Adrenal gland (tissue), 12 donors: Measurements from ENCODE around the gene MFRP. TPM values are rescaled to one million over a fixed set of nuclear protein-coding genes. Genes with fewer than 3 reads are reported as not detected.

ENCODE experiments used
- DNase-seq, 7 donors: peaks; one replicate each; pipeline ENCODE4 v3.0.0-alpha.2; 2019 to 2020
- H3K27ac ChIP-seq, 5 donors: fragments of 200-600 bp; sonication (generic) in 4 of 5; 1 replicate in 3 of 5; 2 replicates in 2 of 5; pipeline versions ENCODE4 v1.5.1 to v1.8.0; 2016 to 2020; ENCODE audit warnings: mild to moderate bottlenecking in 1 of 5
- H3K27me3 ChIP-seq: fragments of 200-600 bp; 2 replicates; pipeline ENCODE4 v1.8.0; 2021
- H3K36me3 ChIP-seq, 2 donors: fragments of 200-600 bp; replicated peaks in 1 of 2; 1 replicate in 1 of 2; 2 replicates in 1 of 2; pipeline versions ENCODE4 v1.5.1 to v1.8.0; 2018 to 2022
- H3K4me1 ChIP-seq, 2 donors: fragments of 200-600 bp; replicated peaks in 1 of 2; 1 replicate in 1 of 2; 2 replicates in 1 of 2; pipeline versions ENCODE4 v1.5.1 to v1.8.0; 2018 to 2021
- H3K4me3 ChIP-seq, 4 donors: fragments of 200-600 bp; sonication (generic) in 3 of 4; one replicate each; pipeline ENCODE4 v1.5.1; 2016 to 2018
- H3K9me3 ChIP-seq, 3 donors: fragments of 200-600 bp; sonication (generic) in 1 of 3; replicated peaks in 1 of 3; 1 replicate in 2 of 3; 2 replicates in 1 of 3; pipeline versions ENCODE4 v1.5.1 to v1.8.0; 2016 to 2021
- CTCF ChIP-seq, 6 experiments: fragments of 450-650 bp in 4 of 6; fragments of 200-600 bp in 2 of 6; sonication (generic) in 1 of 6; IDR thresholded peaks; 1 replicate in 5 of 6; 2 replicates in 1 of 6; pipeline versions ENCODE4 v1.5.1 to v1.8.0; 2016 to 2021; ENCODE audit warnings: antibody characterized with exemption in 6 of 6, mild to moderate bottlenecking in 2 of 6, moderate library complexity in 1 of 6
- POLR2A ChIP-seq, 2 donors: fragments of 450-650 bp; IDR thresholded peaks; one replicate each; pipeline ENCODE4 v1.6.1; 2017; ENCODE audit warnings: antibody characterized with exemption in 2 of 2, mild to moderate bottlenecking in 2 of 2, moderate library complexity in 1 of 2
- WGBS, 4 donors: extraction: QIAGEN DNeasy Blood & Tissue Kit in 2 of 4; methylation state at CpG; one replicate each; pipeline versions ENCODE4 v1.1.5 to v1.1.7; 2013 to 2017; 5-methylcytosine and 5-hydroxymethylcytosine counted together
- intact Hi-C, 2 donors: fragments of 100-400 bp; cut with DNase I; formaldehyde crosslinking; loops; one replicate each; pipeline versions ENCODE4 v1.14.1 to v1.15.0; 2022 to 2023
- polyA plus RNA-seq, 3 donors: library from polyadenylated mRNA; stranded (reverse); fragments of 200-250 nt in 2 of 3; fragments of 350-450 nt in 1 of 3; fragmentation: Illumina TruSeq in 1 of 3; extraction: RNeasy Lipid Tissue Mini Kit (QIAGEN cat#74804) in 1 of 3; gene quantifications; one replicate each; pipeline ENCODE4 v1.2.3, GENCODE V29; 2013 to 2014
- total RNA-seq, 9 donors: library from RNA; depleted of rRNA in 4 of 9; stranded (reverse); fragments of >200 nt in 4 of 9; fragments of 120-200 nt in 1 of 9; fragmentation: NEBNext Ultra II Directional in 1 of 9; extraction: Animal tissue kit (Norgen Biotek cat#: 25700) in 1 of 9; gene quantifications; one replicate each; pipeline versions ENCODE4 v1.1.0 to v1.2.4, GENCODE V29; 2013 to 2023
- donor health status: healthy with polysubstance abuse.
- donor health status: Bipolar disorder and iron deficiency.
- donor health status: DM: yes; HTN: yes; CAD: no.
- donor health status: DM: no; HTN: no; CAD: no.
- donor health status: DM: no; HTN: no; CAD: no.
- donor health status: DM: yes; HTN: yes; CAD: no.

The MFRP gene
- total and polyA plus RNA-seq, 12 donors: under 0.01 TPM; not detected in 11

GRCh38 chr11:119345685-119346084 is 820 bp downstream of the MFRP start:
- Histone ChIP-seq H3K36me3 (no peaks in the 10 kb centered on the region), H3K27me3 (no peaks in the 10 kb centered on the region), H3K4me3 (no peak overlapping the region), H3K4me1 (peaks cover 9 to 12% of the 10 kb centered on the region in 2 donors), H3K9me3 (no peaks in the 10 kb centered on the region), H3K27ac (no peak overlapping the region)
- intact Hi-C loops: no loop called here
- no peak for DNase-seq
- WGBS, 4 donors: 82 to 90% (median 85%) methylated on average over 9 to 12 of the region's 12 CpGs
- TF ChIP-seq POLR2A (IDR thresholded peaks at IDR 0.05) (no peak), CTCF (IDR thresholded peaks at IDR 0.05) (no peak)

- intact Hi-C loops: loop anchor here in 1 of 2 donors (5.0 kb wide), 1 partner anchor 33 kb away; no protein-coding TSS in a partner anchor
- DNase-seq: no peak
Observed at GRCh38 chr11:119344291-119345010, 2.1 kb downstream of the MFRP start.

GRCh38 chr11:119343726-119344125 is 2.8 kb downstream of the MFRP start:
- no peaks in the 10 kb centered on the region for H3K27me3 ChIP-seq
- 80 to 95% (median 92%) methylated on average over 6 to 7 of the region's 7 CpGs for WGBS, 4 donors
- H3K9me3 ChIP-seq: no peaks in the 10 kb centered on the region
- H3K4me3 ChIP-seq: no peak overlapping the region
- H3K27ac ChIP-seq: no peak overlapping the region
- intact Hi-C loops: loop anchor here in 1 of 2 donors (5.0 kb wide), 1 partner anchor 34 kb away; no protein-coding TSS in a partner anchor
- TF ChIP-seq CTCF (IDR thresholded peaks at IDR 0.05): no peak
- TF ChIP-seq POLR2A (IDR thresholded peaks at IDR 0.05): no peak
- H3K4me1 ChIP-seq: peaks cover 22 to 29% of the 10 kb centered on the region in 2 donors
- DNase-seq: no peak
- H3K36me3 ChIP-seq: no peaks in the 10 kb centered on the region

More at GRCh38 chr11:119344291-119345010, 2.1 kb downstream of the MFRP start:
- no peaks in the 10 kb centered on the region for H3K27me3 ChIP-seq
- 76 to 82% (median 81%) methylated on average over 9 to 14 of the region's 14 CpGs for WGBS, 4 donors
- TF ChIP-seq POLR2A (IDR thresholded peaks at IDR 0.05) (no peak), CTCF (IDR thresholded peaks at IDR 0.05) (no peak)
- no peaks in the 10 kb centered on the region for H3K36me3 ChIP-seq
- H3K9me3 ChIP-seq: no peaks in the 10 kb centered on the region
- H3K4me1 ChIP-seq: peaks cover 20 to 22% of the 10 kb centered on the region in 2 donors
- no peak overlapping the region for H3K4me3 ChIP-seq
- H3K27ac ChIP-seq: no peak overlapping the region

- Histone ChIP-seq H3K4me3 (no peak overlapping the region), H3K36me3 (no peaks in the 10 kb centered on the region), H3K27ac (no peak overlapping the region), H3K9me3 (no peaks in the 10 kb centered on the region), H3K27me3 (no peaks in the 10 kb centered on the region), H3K4me1 (peaks cover 22 to 40% of the 10 kb centered on the region in 2 donors)
- intact Hi-C loops: loop anchor here in 1 of 2 donors (5.0 kb wide), 1 partner anchor 35 kb away; no protein-coding TSS in a partner anchor
- no peak for TF ChIP-seq CTCF (IDR thresholded peaks at IDR 0.05)
- 74 to 89% (median 81%) methylated on average over 3 to 10 of the region's 10 CpGs for WGBS, 4 donors
- DNase-seq: no peak
Observed at GRCh38 chr11:119342362-119343130, 4.0 kb downstream of the MFRP start.
